Retinal pigment epithelial cell (primary cell): ENCODE data around the gene OR6B3.

Source experiments
- DNase-seq: peaks from one replicate; pipeline ENCODE4 v3.0.0-alpha.2; 2010; ENCODE audit warnings: low read depth
- H3K4me3 ChIP-seq: 2 replicates; pipeline ENCODE4 v1.5.1; 2011; ENCODE audit warnings: mild to moderate bottlenecking, low read length, control low read depth, moderate library complexity
- TF ChIP-seq, protein P1 (sequence below): conservative IDR thresholded peaks from 2 replicates; pipeline ENCODE4 v1.5.1; 2011; ENCODE audit warnings: low read depth, low read length, control low read depth, inconsistent platforms

Gene OR6B3

DNA sequence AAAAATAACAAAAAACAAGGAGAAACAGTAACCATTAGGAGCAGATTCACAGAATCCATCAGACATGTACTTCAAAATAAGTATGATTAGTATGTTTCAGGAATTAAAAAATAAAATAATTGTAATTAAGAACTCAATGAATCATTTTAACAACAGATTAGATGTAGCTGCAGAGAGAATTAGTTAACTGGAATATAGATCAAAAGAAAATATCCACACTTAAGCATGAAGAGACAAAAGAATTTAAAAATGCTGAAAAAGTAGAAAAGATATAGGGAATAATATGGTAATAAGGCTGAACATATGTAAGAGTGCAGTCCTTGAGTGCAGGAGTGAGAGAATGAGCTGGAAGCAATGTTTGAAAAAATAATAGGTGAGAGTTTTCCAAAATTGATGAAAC is 24.1 kb upstream of the OR6B3 start:
- no peak overlapping the region for H3K4me3 ChIP-seq
- TF ChIP-seq, protein P1, sequence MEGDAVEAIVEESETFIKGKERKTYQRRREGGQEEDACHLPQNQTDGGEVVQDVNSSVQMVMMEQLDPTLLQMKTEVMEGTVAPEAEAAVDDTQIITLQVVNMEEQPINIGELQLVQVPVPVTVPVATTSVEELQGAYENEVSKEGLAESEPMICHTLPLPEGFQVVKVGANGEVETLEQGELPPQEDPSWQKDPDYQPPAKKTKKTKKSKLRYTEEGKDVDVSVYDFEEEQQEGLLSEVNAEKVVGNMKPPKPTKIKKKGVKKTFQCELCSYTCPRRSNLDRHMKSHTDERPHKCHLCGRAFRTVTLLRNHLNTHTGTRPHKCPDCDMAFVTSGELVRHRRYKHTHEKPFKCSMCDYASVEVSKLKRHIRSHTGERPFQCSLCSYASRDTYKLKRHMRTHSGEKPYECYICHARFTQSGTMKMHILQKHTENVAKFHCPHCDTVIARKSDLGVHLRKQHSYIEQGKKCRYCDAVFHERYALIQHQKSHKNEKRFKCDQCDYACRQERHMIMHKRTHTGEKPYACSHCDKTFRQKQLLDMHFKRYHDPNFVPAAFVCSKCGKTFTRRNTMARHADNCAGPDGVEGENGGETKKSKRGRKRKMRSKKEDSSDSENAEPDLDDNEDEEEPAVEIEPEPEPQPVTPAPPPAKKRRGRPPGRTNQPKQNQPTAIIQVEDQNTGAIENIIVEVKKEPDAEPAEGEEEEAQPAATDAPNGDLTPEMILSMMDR, result no peak
- DNase-seq, result no peak

DNA sequence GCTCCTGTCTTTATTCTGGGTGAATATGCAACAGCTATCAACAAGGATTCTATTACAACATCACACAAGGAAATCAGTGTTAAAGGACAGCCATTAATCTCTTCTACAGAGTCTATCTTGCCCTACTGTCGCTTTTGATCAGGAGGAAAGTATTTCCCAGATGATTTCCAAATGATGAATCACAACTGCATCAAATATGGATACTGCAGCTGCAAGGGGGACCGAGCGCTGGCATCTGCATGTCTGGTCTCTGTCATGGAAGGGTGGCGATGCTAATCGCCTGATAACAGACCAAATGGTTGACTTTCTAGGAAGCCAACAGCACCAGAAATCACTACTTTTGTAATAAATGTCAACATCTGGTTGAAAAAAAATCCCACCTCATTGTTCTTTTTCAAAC is 21.2 kb upstream of the OR6B3 start:
- TF ChIP-seq, protein P1, result no peak
- H3K4me3 ChIP-seq, result no peak overlapping the region
- DNase-seq, result no peak

DNA sequence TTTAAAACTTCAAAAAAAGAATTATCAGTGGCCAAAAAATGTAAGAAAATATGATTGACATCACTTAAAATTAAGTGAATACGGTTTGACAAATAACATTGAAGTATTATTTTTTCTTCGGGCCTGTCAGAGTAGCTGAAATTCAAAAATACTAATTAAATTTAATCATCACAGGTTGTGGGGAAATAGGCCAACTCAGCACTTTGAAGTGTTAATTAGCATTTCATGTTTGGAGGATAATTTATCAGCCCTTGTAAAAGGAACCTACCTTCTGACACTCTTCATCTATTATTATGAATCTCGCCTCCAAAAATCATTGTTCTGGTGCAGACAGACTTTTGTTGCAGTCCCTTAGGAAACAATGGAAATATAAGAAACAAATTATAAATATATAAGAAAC is 17.6 kb upstream of the OR6B3 start:
- TF ChIP-seq, protein P1, result no peak
- no peak overlapping the region for H3K4me3 ChIP-seq
- no peak for DNase-seq

DNA sequence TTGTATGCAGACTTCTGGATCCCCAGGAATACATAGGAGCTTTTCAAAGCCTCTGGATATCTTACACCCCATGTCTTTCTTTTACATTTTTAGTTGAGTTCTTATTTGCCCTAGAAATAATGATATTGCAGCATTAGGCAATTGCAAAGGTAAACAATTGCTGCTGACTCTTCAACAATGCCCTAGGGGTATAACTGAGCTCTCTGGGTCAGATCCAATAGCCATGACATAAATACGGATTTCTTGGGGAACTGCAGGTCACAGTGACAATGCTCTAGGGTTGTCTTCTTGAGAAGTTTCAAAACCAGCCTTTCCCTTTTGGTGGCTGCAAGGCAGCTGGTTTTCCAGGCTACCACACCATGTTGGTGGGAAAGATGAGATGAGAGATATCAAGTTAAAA is 16.5 kb upstream of the OR6B3 start:
- TF ChIP-seq, protein P1, result no peak
- no peak overlapping the region for H3K4me3 ChIP-seq
- no peak for DNase-seq

DNA sequence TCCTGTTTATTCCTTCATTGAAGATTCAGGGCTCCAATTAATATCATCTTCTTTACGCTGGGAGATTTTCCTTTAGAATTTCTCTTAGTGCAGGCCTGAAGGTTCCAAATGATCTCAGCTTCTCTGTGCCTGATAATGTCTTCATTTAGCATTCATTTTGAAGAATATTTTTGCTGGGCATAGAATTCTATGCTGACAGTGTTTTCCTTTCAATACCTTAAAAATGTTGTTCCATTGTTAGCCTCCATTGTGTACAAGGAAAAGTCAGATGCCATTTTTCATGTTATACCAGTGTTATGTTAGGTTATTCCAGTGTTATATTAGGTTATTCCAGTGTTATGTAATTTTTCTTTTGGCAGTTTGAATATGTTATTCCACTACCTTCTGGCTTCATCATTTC is 14.9 kb upstream of the OR6B3 start:
- TF ChIP-seq, protein P1, result no peak
- DNase-seq, result no peak
- H3K4me3 ChIP-seq, result no peak overlapping the region

DNA sequence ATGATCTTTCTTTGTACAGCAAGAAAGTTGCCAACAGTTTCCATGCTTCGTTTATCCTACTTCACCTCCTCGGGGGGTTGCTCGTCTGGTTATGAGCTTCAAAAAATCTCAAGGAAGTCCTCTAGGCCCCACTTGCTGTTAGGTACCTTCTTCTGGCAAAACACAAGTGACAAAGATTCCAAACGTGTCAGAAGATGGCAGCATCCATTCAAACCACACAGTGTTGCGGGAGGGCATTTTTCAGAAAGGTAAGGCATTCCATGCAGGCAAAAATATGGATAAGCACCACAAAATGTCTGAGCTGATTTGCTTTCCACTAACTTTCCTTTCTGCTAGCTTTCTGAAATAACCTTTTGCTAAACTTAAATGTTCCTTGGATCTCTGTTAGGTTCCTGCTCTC is 13.2 kb upstream of the OR6B3 start:
- DNase-seq, result no peak
- H3K4me3 ChIP-seq, result no peak overlapping the region
- TF ChIP-seq, protein P1, result no peak

DNA sequence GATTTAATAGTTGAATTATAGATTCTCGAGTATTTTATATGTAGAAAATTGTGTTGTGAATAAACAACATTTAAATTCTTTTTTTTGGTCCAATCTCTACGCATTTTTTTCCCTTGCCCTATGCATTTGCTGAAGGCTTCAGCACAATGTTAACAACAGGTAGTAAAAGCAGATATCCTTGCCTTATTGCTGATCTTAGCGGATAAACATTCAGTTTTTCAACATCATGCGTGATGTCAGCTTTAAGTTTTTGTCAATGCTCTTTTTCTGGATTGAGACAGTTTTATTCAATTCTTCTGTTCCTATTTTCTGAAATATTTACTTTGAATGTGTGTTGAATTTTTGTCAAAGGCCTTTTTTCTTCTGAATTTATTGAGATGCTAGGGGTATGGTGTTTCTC is 11.6 kb upstream of the OR6B3 start:
- TF ChIP-seq, protein P1, result no peak

More for the DNA sequence above, 11.6 kb upstream of the OR6B3 start:
- no peak overlapping the region for H3K4me3 ChIP-seq
- DNase-seq, result no peak
